GM18520 (cell line): ENCODE data around the gene CDH9.

Experiments
- ATAC-seq: cut with Tn5 transposase; IDR thresholded peaks from one replicate; pipeline ENCODE4 v1.9.1; 2021; ENCODE audit not compliant: unreplicated experiment

The CDH9 gene, protein sequence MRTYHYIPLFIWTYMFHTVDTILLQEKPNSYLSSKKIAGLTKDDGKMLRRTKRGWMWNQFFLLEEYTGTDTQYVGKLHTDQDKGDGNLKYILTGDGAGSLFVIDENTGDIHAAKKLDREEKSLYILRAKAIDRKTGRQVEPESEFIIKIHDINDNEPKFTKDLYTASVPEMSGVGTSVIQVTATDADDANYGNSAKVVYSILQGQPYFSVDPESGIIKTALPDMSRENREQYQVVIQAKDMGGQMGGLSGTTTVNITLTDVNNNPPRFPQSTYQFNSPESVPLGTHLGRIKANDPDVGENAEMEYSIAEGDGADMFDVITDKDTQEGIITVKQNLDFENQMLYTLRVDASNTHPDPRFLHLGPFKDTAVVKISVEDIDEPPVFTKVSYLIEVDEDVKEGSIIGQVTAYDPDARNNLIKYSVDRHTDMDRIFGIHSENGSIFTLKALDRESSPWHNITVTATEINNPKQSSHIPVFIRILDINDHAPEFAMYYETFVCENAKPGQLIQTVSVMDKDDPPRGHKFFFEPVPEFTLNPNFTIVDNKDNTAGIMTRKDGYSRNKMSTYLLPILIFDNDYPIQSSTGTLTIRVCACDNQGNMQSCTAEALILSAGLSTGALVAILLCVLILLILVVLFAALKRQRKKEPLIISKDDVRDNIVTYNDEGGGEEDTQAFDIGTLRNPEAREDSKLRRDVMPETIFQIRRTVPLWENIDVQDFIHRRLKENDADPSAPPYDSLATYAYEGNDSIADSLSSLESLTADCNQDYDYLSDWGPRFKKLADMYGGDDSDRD

DNA sequence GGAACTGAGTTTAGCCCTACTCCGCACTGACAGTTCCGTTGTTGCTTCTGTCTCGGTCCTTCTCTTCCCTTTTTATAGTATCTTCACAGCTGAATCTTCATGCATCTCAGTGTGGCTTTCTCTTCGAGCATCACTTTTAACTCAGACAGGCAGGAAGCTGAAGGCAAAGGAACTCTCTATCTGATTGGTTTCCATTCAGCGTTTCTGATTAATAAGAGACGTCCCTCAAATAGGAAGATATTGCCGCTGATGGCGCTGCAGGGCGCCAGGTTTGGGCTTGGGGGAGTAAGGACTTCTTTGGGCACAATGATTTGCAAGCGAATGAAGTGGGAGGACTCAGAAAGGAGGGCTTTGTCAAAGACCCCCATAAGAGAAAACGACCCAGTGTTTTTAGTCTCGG, at the start of gene CDH9:
TSS of gene CDH9 (minus strand) at position 111 of the 400 bp plus-strand sequence. CDS start 50,253 bp downstream, outside the sequence.
- ATAC-seq: no peak

DNA sequence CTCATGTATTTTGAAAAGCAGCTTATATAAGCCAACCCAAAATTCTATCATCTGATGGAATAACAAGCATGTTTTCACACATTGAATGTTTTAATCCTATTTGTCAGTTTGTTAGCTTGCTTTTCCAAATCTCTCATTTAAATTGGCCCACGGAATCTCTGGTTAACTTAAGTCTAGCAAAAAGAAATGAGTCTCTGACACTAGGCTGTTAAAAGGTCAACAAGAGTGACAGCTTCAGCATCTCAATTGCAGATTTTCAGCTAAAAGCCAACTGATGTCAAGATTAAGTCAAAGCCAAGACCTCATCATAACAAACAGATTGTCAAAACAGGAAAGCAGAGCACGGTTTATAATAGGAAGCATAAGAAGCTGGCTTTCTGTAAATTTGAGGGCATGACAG, 49.4 kb upstream of the CDH9 start:
- no peak for ATAC-seq

DNA sequence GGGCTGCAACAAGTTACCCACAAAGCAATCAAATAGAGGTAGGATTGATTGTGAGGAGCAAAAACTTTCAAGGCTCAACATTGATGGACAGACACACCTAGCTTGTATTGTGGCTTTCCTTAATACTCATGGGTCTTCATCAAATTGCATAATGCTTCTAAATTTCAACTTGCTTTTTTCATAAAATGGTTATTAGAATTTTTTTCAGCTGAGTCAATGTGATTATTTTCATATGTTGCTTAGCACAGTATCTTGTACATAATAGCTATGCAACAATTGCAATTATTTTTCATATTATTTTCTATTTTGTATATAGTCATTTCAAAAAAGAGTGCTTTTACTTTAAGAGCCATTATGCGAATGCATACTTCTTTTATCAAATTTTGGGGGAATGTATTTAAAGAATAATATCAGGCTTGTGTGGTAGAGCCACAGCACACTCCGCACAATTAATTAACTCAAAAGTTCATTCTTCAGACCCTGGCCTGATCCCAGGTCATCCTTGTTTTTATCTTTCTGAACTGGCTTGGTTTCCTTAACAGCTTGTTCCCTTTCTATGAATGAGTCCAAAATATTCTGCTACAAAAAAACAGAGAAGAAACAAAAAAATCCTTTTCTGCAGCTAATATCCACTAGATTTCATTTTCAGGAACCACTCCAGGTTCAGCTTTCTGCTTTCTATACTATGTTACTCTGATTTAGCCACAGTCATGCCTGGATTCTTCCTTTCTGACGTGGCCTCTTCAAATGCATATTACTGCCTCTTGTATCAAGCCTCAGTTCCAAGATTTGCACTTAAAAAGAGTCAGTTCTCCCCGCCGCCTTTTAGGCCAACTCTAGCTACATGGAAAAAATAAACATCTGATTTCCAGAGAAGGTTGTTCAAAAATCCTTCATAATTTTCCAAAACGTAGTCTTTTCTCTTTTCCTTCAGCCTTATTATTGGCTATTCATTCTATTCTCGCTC, 45.3 kb upstream of the CDH9 start:
- ATAC-seq: no peak

DNA sequence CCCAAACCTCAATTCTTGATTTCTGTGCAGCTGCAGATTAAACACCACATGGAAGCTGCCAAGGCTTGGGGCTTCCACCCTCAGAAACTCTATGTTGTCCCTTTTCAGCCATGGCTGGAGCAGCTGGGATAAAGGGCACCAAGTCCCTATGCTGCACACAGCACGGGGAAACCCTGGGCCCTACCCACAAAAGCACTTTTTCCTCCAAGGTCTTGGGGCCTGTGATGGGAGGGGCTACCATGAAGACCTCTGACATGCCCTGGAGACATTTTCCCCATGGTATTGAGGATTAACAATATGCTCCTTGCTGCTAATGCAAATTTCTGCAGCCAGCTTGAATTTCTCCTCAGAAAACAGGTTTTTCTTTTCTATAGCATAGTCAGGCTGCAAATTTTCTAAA, 41.8 kb upstream of the CDH9 start:
- ATAC-seq: no peak

DNA sequence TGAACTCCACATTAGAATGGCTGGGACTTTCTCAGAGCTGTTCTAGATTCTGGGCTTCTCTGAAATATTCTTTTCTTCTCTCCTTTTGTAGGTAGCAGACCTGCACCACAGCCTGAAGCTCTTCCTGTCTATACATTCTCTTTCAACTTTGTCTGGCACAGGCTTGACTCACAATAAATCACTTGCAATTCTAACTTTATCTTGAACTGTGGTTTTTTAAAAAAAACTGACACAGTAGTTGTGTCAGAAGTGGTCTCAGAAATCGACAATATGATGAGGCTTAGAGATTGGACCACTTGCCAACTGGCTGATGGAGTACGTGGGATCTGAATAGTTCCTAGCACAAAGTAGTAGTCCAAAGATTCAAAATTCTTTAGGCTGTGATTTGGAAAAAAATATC, 24.1 kb upstream of the CDH9 start:
- no peak for ATAC-seq

DNA sequence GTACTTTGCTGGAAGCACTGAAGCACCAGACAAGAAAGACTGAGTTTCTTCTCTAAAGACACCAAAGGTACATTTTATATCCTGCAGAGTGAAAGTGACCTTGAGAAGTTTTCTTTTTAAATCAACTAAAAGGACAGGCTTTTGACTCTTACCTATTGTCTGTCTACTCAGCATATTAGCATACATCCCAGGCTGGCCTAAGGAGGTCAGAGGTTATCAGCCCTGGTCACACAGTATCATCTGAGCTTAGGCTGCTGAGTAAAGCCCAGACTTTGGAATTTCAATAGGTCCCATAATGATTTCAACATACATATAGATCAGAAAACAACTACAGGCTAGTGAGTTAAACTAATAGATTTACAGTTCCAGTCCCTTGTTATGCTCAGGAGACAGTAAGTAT, 10.1 kb upstream of the CDH9 start:
- no peak for ATAC-seq

DNA sequence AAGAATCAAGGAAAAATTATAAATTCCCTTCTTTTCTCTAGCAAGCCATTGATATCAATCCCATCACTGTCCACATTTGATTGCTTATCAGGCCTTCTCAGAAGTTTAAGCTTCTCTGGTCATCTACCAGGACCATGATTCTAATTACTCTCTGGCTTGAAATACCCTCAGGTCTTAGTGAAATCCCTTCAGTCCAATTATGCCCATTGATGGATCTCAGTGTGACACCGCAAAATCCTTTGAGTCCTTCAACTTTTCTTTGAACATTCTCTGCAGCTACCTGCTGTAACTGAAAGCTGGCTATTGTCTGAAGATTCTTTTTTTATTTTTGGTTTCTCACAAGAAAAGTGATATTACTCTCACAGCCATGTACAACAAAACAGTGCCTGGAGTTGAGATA, 3.0 kb upstream of the CDH9 start:
- ATAC-seq: no peak

DNA sequence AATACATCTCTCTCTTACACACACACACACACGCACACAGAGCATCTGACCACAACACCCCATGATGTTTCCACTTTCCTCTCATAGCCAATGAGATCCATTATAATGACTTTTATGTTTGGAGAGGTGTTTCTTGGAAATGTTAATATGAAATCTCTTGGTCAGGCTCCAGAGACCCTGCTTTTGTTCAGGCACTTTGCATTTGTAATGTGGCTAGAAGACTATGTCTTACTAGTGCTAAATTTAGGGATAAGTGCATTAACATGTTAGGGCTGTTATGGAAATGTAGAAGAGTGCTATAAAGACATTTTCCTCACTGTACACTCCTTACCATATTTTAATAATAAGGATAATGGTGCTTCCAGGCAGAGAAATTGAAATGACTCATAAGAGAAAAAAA, 3.8 kb downstream of the CDH9 start:
- ATAC-seq: no peak

DNA sequence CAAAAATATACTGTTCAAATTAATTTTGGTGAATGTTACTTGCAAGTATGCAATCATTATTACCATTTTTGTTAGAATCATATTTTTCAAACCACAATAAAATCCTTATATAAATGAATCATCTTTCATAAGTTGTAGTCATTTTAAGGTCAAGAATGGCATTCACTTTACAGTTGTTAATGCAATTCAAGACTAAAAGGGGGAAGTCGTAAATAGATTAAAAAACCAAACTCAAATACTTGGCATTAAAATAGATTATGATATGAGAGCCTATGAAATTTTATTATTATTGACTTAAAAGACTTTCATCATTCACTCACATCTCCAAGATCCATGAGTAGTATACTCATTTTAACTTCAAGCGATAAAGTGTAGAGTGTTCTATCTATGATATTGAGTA, 11.6 kb downstream of the CDH9 start:
- ATAC-seq: no peak

DNA sequence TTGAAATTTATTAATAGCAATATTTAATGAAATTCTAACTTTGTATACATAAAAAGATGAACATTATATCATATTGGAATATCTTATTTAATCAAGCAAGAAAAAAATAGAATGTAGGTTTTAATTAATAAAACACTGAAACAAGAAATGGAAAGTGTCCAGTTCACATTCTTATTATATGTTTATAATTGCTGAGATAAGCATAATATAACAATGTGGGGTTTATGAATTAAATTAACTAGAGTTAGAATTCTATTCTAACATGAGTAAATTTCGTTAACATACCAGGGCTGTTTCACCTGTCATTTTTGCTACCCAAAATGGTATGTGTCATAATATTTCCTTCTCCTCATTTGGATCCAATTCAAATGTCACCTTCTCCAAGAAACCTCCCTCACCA, 12.3 kb downstream of the CDH9 start:
- ATAC-seq: no peak

DNA sequence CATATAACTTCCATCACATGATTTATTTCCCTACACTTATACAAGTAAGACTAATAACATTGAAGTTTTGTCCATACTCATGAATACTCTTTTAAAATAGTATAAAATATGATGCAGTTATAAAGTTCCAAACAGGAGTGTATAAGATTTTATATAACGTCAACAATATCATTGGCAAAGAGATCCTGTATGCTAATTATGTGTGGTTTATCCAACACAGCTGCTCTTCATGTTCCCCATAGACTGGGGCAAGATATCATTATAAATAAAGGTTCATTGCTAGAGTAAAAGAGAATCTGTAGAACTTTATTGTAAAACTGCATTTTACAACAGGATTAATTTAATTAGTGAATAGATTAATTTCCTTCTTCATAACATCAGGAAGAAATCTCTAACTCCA, 16.9 kb downstream of the CDH9 start:
- no peak for ATAC-seq

DNA sequence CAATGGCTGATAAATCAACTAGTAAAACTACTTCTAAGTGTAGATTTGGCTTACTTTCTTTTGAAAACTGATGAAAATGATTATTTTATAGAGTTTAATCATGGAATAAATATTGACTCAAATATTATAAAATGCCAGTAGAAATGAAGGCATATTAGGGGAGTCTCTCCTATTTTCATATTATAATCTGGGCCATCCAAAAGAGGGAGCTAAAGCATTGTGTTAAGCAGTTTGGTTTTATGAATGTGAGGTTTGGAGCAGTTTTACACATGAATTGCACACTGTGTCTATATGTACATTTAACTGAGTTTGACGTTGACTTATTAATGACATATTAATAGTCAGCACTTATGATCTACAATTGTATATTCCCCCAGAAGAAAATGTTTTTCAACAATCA, 17.4 kb downstream of the CDH9 start:
- no peak for ATAC-seq

DNA sequence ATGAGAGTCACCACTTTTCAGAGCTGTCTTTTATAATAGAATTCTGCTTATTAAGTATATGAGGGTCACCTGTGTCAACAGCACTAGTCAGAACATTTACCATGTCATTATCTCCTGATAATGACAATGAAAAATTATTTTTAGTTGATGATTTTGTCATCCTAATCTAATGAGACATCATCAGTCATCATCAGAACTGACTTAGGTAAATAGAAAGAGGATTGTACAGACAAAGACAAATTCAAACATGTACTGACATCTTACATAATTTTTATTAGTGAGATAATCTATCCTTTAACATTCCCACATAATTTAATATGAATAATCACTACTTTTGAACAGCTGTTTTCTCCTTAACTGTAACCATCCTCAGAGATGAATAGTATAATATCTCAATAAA, 22.6 kb downstream of the CDH9 start:
- no peak for ATAC-seq

DNA sequence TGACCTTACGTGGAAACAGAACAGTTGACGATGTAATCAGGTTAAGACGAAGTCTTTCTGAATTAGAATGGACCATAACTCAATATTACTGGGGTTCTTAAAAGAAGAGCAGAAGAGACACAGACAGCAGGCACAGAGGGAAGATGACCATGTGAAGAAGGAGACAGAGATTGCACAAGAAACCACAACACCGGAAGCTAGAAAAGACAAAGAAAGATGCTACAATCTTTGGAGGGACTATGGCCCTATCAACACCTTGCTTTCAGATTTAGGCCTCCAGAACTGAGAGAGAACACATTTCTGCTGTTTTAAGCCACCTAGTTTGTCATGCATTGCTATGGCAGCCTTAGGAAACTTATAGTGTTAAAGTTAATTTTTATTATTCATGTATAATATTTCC, 27.1 kb downstream of the CDH9 start:
- ATAC-seq: no peak

DNA sequence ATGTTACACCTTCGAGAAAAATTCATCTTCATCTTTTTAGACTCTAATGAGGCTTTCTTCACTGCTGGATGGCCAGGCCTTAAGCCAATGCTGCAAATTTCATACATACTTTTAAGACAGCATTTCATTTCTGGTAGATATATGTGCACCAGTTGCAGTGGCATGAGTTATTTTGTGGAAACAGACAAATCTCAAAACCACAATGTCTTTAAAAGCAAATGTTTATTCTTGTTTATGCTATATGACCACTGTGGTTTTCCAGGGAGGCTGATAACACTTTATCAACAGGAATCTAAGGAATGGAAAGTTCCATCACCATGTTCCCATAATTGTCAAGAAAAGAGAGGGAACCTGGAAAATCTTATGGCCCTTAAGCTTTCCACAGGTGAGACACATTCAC, 27.7 kb downstream of the CDH9 start:
- no peak for ATAC-seq

DNA sequence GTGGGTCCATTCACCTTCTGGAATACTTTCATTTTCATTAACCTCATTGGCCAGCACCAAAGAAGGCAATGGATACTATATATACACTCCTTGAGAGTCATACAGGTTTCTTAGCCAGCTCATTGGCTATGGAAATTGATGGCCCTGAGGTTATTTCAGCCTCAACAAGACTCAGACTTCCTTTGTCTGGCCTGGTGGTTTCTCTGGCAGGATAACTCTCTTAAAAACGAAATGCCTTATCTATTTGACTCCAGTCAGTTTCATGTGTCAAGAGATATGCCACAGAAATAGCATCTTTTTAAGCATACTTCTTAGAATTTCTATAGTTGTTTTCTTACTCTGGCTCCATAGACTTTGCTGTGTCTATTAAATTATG, 28.9 kb downstream of the CDH9 start:
- no peak for ATAC-seq

DNA sequence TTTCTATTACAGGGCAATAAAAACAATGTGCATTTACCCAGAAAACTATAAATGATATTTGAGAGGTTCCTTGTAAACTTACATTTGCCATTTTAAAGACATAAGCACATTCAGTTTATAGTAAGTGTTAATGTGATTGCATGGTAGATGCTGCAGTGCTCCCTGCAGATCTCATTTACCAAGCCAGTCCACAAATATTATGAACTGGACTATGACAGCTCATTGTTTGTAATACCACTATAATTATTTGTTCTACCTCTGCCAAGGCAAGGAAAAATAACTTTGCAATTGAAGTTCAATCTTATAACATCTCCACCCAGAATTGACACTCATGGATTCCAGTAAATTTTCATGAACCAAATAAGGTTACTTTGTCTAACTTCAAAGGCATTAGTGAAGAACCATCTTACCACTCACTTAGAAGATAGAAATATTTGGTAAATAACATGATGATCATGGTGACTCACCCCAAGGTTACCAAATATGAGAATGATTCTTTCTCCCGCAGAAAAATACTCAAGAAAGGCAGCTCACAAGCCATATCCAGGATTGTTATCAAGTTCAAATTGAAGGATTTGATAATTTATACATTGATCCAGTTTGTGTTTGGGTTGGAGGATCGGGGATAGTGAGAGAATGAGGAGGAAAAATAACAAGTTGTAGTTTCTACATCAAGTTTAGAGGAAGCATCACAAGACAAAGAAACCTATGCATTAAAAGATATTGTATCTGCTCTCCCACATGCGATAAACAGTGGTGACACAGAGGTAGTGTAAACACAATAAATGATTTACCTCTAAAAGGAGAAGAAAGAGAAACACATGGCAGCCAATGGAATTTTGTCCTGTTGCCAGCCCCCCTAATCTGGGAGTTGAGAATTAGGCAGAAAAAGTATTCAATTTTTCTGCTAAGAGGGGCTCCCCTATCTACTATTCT, 29.5 kb downstream of the CDH9 start:
- ATAC-seq: no peak

DNA sequence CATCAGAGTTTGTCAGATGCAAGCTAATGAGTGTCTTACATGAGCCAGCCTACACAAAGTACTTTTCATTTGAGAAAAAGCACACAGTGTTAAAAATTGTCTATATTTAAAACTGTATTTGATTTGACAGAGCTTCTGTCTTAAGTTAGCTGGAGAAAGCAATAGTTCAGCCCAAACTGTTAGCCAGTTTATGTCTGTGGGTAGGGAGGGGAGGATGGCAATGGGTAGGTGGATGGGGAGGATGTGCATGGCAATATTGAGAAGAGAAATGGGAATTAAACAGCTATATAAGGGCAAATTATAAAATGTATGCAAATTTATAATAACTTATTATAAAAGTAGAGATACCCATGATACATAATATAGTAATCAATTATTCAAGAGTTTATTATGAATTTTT, 31.3 kb downstream of the CDH9 start:
- ATAC-seq: no peak

DNA sequence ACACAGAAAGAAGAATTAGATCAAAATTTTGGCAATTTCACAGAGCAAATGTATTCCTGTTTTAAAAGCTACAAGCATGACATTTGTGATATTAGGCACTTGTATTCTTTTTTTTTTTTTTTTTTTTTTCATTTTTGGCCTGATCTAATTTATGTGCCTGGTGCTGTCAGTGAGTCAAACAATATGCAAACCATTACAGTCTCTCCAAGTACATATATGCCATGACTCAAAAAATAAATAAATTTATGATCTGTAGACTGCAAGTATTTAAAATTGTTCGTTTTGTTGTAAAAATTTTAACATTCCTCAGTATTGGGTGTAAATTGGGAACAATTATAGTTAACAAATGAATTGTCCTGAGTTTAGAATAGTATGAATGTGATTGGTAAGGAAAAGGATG, 51.4 kb downstream of the CDH9 start:
- no peak for ATAC-seq

DNA sequence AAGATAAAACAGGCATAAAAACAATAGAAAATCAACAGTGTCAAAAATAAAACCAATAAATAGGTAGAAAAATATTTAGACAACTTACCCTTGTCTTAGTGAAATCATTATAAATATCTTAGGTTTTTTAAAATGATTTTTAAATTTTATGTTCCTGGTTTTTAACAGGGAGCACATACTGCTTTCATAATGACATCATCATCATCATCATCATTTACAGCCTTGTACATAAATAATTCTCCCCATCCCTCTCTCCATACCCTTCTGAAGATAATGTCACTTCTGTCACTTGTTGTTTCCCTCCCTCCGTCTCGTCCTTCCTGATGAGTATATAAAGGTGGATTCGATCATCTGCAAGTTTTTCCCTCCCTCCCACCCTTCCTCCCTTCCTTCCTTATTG, 56.6 kb downstream of the CDH9 start:
- no peak for ATAC-seq
